Measurements from ENCODE around the gene ADAM12.

DNA sequence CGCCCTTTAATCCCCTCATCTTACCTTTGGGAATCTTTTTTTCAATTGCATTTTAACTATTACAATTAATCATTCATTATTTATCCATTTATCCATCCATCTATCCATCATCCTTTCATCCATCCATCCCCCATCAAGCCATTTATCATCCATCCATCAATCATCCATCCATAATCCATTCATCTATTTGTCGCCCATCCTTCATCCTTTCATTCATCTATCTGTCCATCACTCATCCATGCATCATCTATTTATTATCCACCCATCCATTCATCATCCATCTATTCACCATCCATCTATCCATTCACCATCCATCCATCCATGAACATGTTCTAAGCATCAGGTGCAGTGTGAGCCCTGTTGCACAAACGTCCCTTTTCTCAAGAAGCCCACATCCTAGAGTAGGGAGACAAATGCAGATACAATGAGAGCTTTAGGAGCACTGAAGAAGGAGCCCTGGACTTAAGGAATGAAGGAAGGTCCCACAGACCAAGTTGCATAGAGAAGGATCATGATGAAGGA lies 199.5 kb downstream of the ADAM12 start:
- TF ChIP-seq, protein P1, sequence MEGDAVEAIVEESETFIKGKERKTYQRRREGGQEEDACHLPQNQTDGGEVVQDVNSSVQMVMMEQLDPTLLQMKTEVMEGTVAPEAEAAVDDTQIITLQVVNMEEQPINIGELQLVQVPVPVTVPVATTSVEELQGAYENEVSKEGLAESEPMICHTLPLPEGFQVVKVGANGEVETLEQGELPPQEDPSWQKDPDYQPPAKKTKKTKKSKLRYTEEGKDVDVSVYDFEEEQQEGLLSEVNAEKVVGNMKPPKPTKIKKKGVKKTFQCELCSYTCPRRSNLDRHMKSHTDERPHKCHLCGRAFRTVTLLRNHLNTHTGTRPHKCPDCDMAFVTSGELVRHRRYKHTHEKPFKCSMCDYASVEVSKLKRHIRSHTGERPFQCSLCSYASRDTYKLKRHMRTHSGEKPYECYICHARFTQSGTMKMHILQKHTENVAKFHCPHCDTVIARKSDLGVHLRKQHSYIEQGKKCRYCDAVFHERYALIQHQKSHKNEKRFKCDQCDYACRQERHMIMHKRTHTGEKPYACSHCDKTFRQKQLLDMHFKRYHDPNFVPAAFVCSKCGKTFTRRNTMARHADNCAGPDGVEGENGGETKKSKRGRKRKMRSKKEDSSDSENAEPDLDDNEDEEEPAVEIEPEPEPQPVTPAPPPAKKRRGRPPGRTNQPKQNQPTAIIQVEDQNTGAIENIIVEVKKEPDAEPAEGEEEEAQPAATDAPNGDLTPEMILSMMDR (IDR thresholded peaks at IDR 0.05) = no peak
- no peak for TF ChIP-seq POLR2A (IDR thresholded peaks at IDR 0.05)

All from uterus (tissue), 2 donors.